GM18873 (cell line): ENCODE results near the gene TBX5.

Source experiments
- ATAC-seq: cut with Tn5 transposase; IDR thresholded peaks from one replicate; pipeline ENCODE4 v1.9.1; 2021; ENCODE audit warnings: mild to moderate bottlenecking, moderate library complexity, moderate number of reproducible peaks; ENCODE audit not compliant: unreplicated experiment, low FRiP score

Gene TBX5

GRCh38 chr12:114406984-114407841 lies 1.3 kb upstream of the TBX5 start:
- no peak for ATAC-seq

- no peak for ATAC-seq
These were observed 506 bp upstream of the TBX5 start for GRCh38 chr12:114406316-114406983.

GRCh38 chr12:114404926-114405518 lies 922 bp downstream of the TBX5 start:
- ATAC-seq: no peak

GRCh38 chr12:114404083-114404925 lies 1.6 kb downstream of the TBX5 start:
- no peak for ATAC-seq

- ATAC-seq: no peak
These were observed 2.3 kb downstream of the TBX5 start for GRCh38 chr12:114403690-114404066.

GRCh38 chr12:114403011-114403689 lies 2.8 kb downstream of the TBX5 start:
- ATAC-seq: no peak

GRCh38 chr12:114402084-114402717 lies 3.7 kb downstream of the TBX5 start:
- ATAC-seq: no peak

- ATAC-seq: no peak
These were observed 4.4 kb downstream of the TBX5 start for GRCh38 chr12:114401328-114402083.

GRCh38 chr12:114400925-114401324 lies 5.0 kb downstream of the TBX5 start:
- ATAC-seq: no peak

- ATAC-seq: no peak
These were observed 5.6 kb downstream of the TBX5 start for GRCh38 chr12:114400361-114400811.

GRCh38 chr12:114399664-114400211 lies 6.2 kb downstream of the TBX5 start:
- ATAC-seq: no peak

GRCh38 chr12:114397978-114398881 lies 7.7 kb downstream of the TBX5 start:
- ATAC-seq: no peak

- ATAC-seq: no peak
These were observed 8.8 kb downstream of the TBX5 start for GRCh38 chr12:114396869-114397719.

- no peak for ATAC-seq
These were observed 9.6 kb downstream of the TBX5 start for GRCh38 chr12:114396153-114396868.

- no peak for ATAC-seq
These were observed 10.2 kb downstream of the TBX5 start for GRCh38 chr12:114395755-114396152.

- no peak for ATAC-seq
These were observed 10.7 kb downstream of the TBX5 start for GRCh38 chr12:114395233-114395632.
